HG02938 (cell line): ENCODE results near the gene RPH3AL.

Experiments used
- ATAC-seq: cut with Tn5 transposase; IDR thresholded peaks from one replicate; pipeline ENCODE4 v1.9.1; 2021; ENCODE audit warnings: mild to moderate bottlenecking, moderate library complexity; ENCODE audit not compliant: unreplicated experiment

RPH3AL gene, protein sequence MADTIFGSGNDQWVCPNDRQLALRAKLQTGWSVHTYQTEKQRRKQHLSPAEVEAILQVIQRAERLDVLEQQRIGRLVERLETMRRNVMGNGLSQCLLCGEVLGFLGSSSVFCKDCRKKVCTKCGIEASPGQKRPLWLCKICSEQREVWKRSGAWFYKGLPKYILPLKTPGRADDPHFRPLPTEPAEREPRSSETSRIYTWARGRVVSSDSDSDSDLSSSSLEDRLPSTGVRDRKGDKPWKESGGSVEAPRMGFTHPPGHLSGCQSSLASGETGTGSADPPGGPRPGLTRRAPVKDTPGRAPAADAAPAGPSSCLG

GRCh38 chr17:352421-353212 lies at the start of gene RPH3AL:
RPH3AL (minus strand) TSS chr17:352807; CDS start chr17:327543, 25,264 bp downstream.
- no peak for ATAC-seq

DNA sequence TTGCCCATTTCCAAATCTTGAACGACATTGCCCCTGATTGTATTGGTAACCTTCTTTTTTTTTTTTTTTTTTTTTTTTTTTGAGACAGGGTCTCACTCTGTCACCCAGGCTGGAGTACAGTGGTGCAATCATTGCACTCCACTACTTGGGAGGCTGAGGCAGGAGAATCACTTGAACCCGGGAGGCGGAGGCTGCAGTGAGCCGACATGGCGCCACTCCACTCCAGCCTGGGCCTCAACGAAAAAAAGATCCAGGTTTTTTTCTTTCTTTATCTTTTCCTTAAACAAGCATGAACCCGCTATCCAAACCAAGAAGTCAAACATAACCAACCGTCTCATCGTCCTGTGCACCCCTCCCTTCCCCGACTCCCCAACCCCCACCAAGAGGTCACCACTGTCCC lies 47.6 kb upstream of the RPH3AL start:
- ATAC-seq, result no peak

DNA sequence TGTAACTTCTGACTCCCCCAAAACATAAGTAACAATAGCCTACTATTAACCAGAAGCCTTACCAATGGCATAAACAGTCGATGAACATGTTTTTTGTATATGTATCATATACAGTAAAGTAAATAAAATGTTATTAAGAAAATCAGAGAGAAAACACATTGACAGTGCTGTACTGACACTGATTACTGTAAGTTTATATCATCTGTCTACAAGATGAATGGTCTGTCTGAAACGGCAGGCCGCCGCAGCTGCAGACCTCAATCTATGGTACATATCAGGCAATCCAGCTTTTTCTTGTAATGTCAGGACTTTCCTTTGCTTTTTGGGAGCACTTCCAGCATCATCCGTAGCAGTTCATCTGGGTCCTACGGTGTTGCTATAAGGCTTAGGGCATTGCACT lies 44.2 kb upstream of the RPH3AL start:
- no peak for ATAC-seq

- no peak for ATAC-seq
Observed at GRCh38 chr17:395974-396373, 43.4 kb upstream of the RPH3AL start.

- no peak for ATAC-seq
Observed at GRCh38 chr17:395179-395578, 42.6 kb upstream of the RPH3AL start.

DNA sequence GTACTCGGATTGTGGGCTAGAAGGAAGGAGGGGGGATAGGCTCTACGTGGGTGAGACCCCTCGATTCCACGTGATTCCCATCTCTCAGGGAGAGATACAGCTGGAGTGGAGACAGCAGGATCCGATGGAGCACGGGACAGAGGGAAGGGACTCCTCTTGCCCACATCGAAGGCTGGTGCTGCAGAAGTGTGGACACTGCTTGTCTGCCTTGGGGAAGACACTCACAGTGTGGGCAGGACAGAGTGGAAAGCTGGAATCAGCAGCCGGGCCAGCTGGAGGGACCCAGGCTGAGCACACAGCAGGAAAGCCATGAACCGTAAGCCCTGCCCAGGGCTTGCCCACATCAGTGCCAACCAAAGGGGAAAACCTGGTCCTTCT lies 42.1 kb upstream of the RPH3AL start:
- no peak for ATAC-seq

DNA sequence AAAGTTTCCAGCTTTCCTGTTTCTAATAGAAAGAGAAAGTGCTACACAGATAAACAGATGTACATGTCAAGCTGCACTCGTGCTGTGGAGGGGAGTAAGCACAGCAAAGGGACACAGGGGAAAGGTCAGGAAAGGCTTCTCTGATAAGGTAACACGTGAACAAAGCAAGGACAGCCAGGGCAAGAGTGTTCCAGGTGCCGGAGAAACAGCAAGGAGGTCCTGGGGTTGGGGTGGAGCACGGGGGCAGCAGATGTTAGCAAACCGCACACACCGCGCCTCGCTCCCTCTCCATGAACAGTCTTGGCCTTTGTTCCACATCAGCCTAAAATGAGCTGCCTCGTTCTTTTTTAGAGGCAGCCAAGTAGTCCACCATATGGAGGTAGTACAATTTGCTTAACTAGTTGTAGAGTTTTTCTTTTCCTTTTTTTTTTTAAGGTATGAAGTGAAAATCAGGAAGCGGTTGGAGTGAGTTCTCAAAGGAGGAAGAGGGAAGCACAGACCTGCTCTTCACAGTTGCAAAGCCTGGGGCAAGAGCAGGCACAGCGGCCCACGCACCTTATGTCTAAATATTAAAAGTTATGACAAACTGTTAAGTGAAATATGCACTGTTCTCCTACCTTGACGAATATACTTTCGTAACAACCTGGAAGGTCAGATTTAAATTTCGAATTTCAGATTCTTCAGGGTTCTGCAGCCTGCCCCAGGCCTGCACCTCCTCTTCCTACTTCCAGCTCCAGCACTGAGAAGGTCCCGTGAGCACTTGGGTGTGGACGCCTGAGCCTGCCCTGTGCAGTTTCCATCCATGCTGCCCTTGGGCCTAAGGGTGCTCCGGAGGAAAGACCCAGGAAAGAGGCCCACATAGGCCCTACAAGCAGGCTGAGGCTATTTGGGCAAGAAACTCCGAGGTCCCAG lies 41.5 kb upstream of the RPH3AL start:
- ATAC-seq, result no peak

GRCh38 chr17:391850-392249 lies 39.2 kb upstream of the RPH3AL start:
- no peak for ATAC-seq

DNA sequence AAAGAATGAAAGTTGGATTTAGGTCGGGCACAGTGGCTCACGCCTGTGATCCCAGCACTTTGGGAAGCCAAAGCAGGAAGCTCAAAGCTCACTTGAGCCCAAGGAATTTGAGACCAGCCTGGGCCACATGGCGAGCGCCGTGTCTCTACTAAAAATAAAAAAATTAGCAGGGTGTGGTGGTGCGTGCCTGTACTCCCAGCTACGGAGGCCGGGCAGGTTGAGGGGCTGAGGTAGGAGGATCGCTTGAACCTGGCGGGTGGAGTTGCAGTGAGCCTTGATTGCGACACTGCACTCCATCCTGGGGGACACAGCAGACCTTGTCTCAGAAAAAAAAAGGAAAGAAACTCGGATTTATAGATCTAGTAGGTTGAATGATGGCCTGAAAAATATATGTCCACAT lies 37.4 kb upstream of the RPH3AL start:
- ATAC-seq, result no peak

DNA sequence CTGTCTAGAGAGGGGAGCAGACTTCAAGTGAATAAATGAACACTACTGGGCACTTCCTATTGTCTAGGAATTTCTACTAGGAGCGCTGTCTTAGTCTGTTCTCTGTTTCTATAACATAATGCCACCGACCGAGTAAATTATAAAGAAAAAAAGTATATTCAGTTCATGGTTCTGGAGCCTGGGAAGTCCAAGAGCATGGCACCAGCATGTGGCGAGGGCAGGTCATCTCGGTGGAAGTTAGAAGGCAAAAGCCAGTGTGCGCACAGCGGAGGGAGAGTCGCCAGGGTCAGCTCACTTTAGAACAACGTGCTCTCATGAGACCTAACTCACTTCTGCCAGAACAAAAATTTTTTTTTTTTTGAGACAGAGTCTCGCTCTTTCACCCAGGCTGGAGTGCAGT lies 35.5 kb upstream of the RPH3AL start:
- no peak for ATAC-seq

DNA sequence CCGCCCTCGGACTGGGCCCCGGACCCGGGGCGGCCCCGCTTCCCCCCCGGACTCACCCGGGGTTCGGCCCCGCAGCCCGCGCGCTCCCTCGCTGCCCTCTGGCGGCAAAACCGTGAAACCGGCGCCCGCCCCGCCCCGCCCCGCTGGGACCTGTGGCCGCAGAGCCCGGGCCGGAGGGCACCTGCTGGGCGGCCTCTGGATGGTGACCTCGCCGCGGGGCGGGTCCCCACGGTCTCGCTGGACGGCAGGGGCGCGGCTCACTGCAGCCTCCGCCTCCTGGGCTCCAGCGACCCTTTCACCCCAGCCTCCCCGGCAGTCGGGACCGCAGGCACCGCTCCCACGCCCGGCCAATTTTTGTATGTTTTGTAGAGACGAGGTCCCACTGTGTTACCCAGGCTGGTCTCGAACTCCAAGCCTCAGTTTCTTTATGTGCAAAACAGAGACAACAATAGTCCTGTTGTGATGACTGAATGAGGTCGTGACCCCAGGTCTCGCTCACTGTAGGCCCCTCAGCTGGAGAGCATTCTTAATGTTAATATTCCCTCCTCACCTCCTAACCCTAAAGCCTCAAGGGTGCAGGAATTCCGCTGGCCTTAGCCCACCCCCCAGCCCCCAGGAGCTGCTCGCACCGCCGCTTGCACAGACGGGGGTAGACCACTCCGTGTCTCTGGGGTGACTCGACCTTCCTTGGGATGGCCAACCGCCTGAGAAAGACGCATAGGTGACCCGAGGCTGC lies 33.7 kb upstream of the RPH3AL start:
- no peak for ATAC-seq

GRCh38 chr17:385836-386140 lies 33.2 kb upstream of the RPH3AL start:
- no peak for ATAC-seq

DNA sequence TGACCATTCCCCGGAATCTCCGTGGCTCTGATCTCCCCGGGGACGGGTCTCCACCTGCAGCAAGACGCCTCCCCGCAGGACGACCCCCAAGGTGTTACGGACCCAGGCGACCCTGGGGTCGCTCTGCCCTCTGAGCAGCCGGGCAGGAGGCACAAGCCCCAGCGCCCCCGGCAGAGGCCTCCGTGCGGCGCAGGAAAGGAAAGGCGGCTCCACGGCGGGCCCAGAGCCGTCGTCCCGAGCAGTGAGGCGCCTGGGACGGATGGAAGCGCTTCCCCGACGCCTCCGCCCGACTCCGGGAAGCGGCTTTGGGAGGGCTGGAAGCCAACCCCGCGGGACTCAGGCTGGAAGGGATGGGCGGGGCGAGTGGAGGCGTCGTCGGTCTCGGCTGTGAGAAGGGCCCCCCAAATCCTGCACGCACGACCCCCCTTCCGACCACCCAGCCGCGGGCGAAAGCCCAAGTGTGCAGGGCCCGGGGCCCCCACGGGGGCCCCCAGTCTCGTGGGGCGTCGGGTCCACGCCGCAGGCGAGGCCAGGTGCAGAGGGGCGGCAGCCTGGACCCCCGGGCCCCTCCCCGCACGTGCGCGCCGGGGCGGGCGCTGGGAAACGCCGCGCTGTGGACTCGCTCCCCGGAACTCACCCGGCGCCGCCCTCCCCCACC lies 32.7 kb upstream of the RPH3AL start:
- no peak for ATAC-seq

- no peak for ATAC-seq
Observed at GRCh38 chr17:384622-385177, 32.1 kb upstream of the RPH3AL start.

- no peak for ATAC-seq
Observed at GRCh38 chr17:383771-384621, 31.4 kb upstream of the RPH3AL start.

GRCh38 chr17:382644-383533 lies 30.3 kb upstream of the RPH3AL start:
- no peak for ATAC-seq

GRCh38 chr17:381941-382643 lies 29.5 kb upstream of the RPH3AL start:
- ATAC-seq, result no peak

GRCh38 chr17:381516-381915 lies 28.9 kb upstream of the RPH3AL start:
- ATAC-seq, result no peak
